Endothelial cell of umbilical vein (primary cell): ENCODE results near the gene MAST1. TPM values are rescaled to one million over a fixed set of nuclear protein-coding genes. Genes with fewer than 3 reads are reported as not detected.

ENCODE experiments used
- BruUV-seq: library from RNA; stranded (reverse); fragments of 400-500 nt; replicated peaks from 2 replicates; lab custom pipeline; 2021; lab: Mats Ljungman, UMichigan
- CTCF ChIA-PET: fragments of 300-600, 350-600 bp; sonication (Branson Sonifier 250); formaldehyde crosslinking; loops from one replicate; lab custom pipeline; 2021; ENCODE audit warnings: antibody characterized with exemption, inconsistent platforms; lab: Charles Lee
- POLR2A ChIA-PET: fragments of 300-600, 350-600 bp; sonication (Branson Sonifier 250); formaldehyde crosslinking; loops from one replicate; lab custom pipeline; 2021; ENCODE audit warnings: antibody characterized with exemption, inconsistent platforms; lab: Charles Lee
- DNase-seq: peaks from one replicate; pipeline ENCODE4 v3.0.0-alpha.2; 2011; ENCODE audit warnings: low read depth, low spot score
- FAIRE-seq: peaks from 2 replicates; lab custom pipeline; 2011; peaks lifted over from hg19 to GRCh38; lab: Jason Lieb, UNC
- H2AFZ ChIP-seq: 2 replicates; pipeline ENCODE4 v1.6.0; 2012; ENCODE audit warnings: low read depth, low read length, control low read depth, inconsistent platforms
- H3K27ac ChIP-seq: 2 replicates; pipeline ENCODE4 v1.5.1; 2011; ENCODE audit warnings: low read depth, mild to moderate bottlenecking, control low read depth, low read length, moderate library complexity; ENCODE audit not compliant: insufficient read depth
- H3K27me3 ChIP-seq, 2 experiments: 2 replicates each; pipeline versions ENCODE4 v1.6.0 to v1.6.1; 2011; ENCODE audit warnings: low read length in 2 of 2, mixed read lengths in 1 of 2; ENCODE audit not compliant: control insufficient read depth in 2 of 2, insufficient read depth in 2 of 2
- H3K36me3 ChIP-seq, 2 experiments: 2 replicates in 1 of 2; 3 replicates in 1 of 2; pipeline ENCODE4 v1.5.1; 2011; ENCODE audit warnings: low read length in 2 of 2, mild to moderate bottlenecking in 1 of 2, moderate library complexity in 1 of 2; ENCODE audit not compliant: control insufficient read depth in 2 of 2, insufficient read depth in 2 of 2; ENCODE audit errors: extremely low read depth in 1 of 2
- H3K4me1 ChIP-seq: 3 replicates; pipeline ENCODE4 v1.5.1; 2011; ENCODE audit warnings: mild to moderate bottlenecking, low read length; ENCODE audit not compliant: control insufficient read depth, insufficient read depth; ENCODE audit errors: extremely low read depth
- H3K4me2 ChIP-seq: 2 replicates; pipeline ENCODE4 v1.6.1; 2011; ENCODE audit warnings: low read length, control low read depth, mixed read lengths; ENCODE audit not compliant: insufficient read depth
- H3K4me3 ChIP-seq, 3 experiments: fragments of 200-600 bp in 1 of 3; sonication (generic), shearing (Covaris generic) in 1 of 3; replicated peaks in 1 of 3; 2 replicates each; pipeline ENCODE4 v1.5.1; 2011 to 2016; ENCODE audit warnings: control low read depth in 3 of 3, low read length in 3 of 3, mild to moderate bottlenecking in 2 of 3, inconsistent platforms in 1 of 3, low read depth in 1 of 3, moderate library complexity in 1 of 3; ENCODE audit not compliant: insufficient read depth in 1 of 3
- H3K79me2 ChIP-seq: 2 replicates; pipeline ENCODE4 v1.6.0; 2012; ENCODE audit warnings: low read length, inconsistent platforms; ENCODE audit not compliant: control insufficient read depth, insufficient read depth
- H3K9ac ChIP-seq: replicated peaks from 2 replicates; pipeline ENCODE3; 2011; ENCODE audit warnings: low read length, control low read depth; ENCODE audit not compliant: insufficient read depth; ENCODE audit errors: extremely low read depth
- H3K9me1 ChIP-seq: replicated peaks from 3 replicates; pipeline ENCODE4 v1.6.0; 2011; ENCODE audit warnings: mild to moderate bottlenecking, low read length; ENCODE audit not compliant: control insufficient read depth, insufficient read depth; ENCODE audit errors: extremely low read depth
- H3K9me3 ChIP-seq: replicated peaks from 2 replicates; pipeline ENCODE4 v1.5.1; 2012; ENCODE audit warnings: low read length, inconsistent platforms; ENCODE audit not compliant: control insufficient read depth, insufficient read depth
- H4K20me1 ChIP-seq: replicated peaks from 2 replicates; pipeline ENCODE3; 2011; ENCODE audit warnings: mild to moderate bottlenecking, low read length; ENCODE audit not compliant: control insufficient read depth, insufficient read depth; ENCODE audit errors: extremely low read depth
- EZH2 ChIP-seq: IDR thresholded peaks from 2 replicates; pipeline ENCODE4 v1.6.1; 2012; ENCODE audit warnings: borderline replicate concordance, low read depth, mild to moderate bottlenecking, moderate library complexity, low read length, inconsistent platforms; ENCODE audit not compliant: severe bottlenecking
- FOS ChIP-seq: IDR thresholded peaks from 2 replicates; pipeline ENCODE4 v1.6.1; 2011; ENCODE audit warnings: mild to moderate bottlenecking, low read length, moderate library complexity, borderline replicate concordance; ENCODE audit not compliant: insufficient read depth
- GATA2 ChIP-seq: IDR thresholded peaks from 2 replicates; pipeline ENCODE4 v1.7.0; 2011; ENCODE audit warnings: low read depth, mild to moderate bottlenecking, moderate library complexity, mixed read lengths, low read length; ENCODE audit not compliant: insufficient read length, insufficient read depth
- JUN ChIP-seq: IDR thresholded peaks from 2 replicates; pipeline ENCODE4 v1.6.1; 2011; ENCODE audit warnings: borderline replicate concordance, low read depth; ENCODE audit not compliant: insufficient read length, insufficient read depth
- MAX ChIP-seq: IDR thresholded peaks from 2 replicates; pipeline ENCODE4 v1.6.1; 2011; ENCODE audit not compliant: insufficient read depth, insufficient read length
- MYC ChIP-seq: IDR thresholded peaks from one replicate; pipeline ENCODE4 v1.6.1; 2011; ENCODE audit warnings: mild to moderate bottlenecking, low read depth, low read length
- POLR2A ChIP-seq: IDR thresholded peaks from 2 replicates; pipeline ENCODE4 v1.6.1; 2012; ENCODE audit warnings: low read depth, mild to moderate bottlenecking, control low read depth, low read length
- POLR2AphosphoS5 ChIP-seq: IDR thresholded peaks from 2 replicates; pipeline ENCODE4 v1.6.1; 2012; ENCODE audit warnings: low read depth, mild to moderate bottlenecking, control low read depth, low read length, moderate library complexity; ENCODE audit not compliant: insufficient read depth
- dilution Hi-C: fragments of 300-500 bp; cut with MboI; formaldehyde crosslinking; loops from one replicate; pipeline ENCODE4 v1.15.0; 2019; ENCODE audit warnings: low sequenced_read_pairs; ENCODE audit not compliant: extremely low pct_ligation_motif_present
- intact Hi-C: fragments of 100-400 bp; cut with micrococcal nuclease; formaldehyde crosslinking; loops from one replicate; pipeline ENCODE4 v1.10.0; 2022
- polyA plus RNA-seq, 4 experiments: library from polyadenylated mRNA; depleted of rRNA in 3 of 4; stranded (reverse) in 3 of 4; unstranded in 1 of 4; fragments of >200 nt; gene quantifications; 2 replicates each; pipeline versions ENCODE4 v1.2.1 to v1.2.3, GENCODE V29; 2011 to 2012; ENCODE audit warnings: missing spikeins in 1 of 4
- total RNA-seq: library from RNA; stranded (reverse); gene quantifications from 2 replicates; pipeline ENCODE4 v1.2.3, GENCODE V29; 2021
- TF ChIP-seq, protein P1 (sequence below), 2 donors: IDR thresholded peaks; 1 replicate in 1 of 2; 2 replicates in 1 of 2; pipeline ENCODE4 v1.5.1; 2011; ENCODE audit warnings: low read length in 2 of 2, mild to moderate bottlenecking in 2 of 2, moderate library complexity in 2 of 2, control low read depth in 1 of 2, inconsistent platforms in 1 of 2, low read depth in 1 of 2; ENCODE audit not compliant: insufficient read depth in 1 of 2; ENCODE audit errors: extremely low read depth in 1 of 2

Gene MAST1
- total and polyA plus RNA-seq, 2 donors (not counting 3 experiments of a cell fraction or from before 2014, with no cell fraction given), result 0.13 to 0.46 TPM

DNA sequence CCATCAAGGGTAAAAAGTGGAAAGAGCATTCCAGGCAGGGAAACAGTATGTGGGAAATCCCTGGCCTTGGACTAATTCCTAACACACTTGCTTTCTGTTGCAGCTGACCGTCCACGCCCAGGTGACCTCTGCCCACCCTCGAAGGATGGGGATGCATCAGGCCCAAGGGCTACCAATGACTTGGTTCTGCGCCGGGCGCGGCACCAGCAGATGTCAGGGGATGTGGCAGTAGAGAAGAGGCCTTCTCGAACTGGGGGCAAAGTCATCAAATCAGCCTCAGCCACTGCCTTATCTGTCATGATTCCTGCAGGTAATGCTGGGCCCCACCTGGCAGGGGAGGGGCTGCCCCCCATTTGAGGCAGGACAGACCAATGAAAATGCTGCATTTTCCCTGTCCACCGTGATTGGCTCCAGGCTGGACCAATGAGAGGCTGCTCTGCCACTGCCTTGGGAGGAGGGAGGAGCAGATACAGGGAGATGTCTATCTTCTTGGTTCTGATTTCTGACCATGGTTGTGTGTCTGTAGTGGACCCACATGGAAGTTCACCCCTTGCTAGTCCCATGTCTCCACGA lies 30.3 kb downstream of the MAST1 start:
- no peak for FAIRE-seq
- no peaks in the 10 kb centered on the region for H3K9me3 ChIP-seq
- no peaks in the 10 kb centered on the region for H3K79me2 ChIP-seq
- H3K9ac ChIP-seq, result no peak overlapping the region
- H3K27ac ChIP-seq, result no peak overlapping the region
- POLR2A ChIA-PET, result interaction anchor here (0.5 kb wide), 1 partner anchor 12 kb away, joined by 5 read pairs; no protein-coding TSS in a partner anchor
- no peak overlapping the region for H3K4me3 ChIP-seq
- peaks cover 2% of the 10 kb centered on the region for H3K4me1 ChIP-seq
- TF ChIP-seq POLR2A, result no peak
- TF ChIP-seq JUN, result no peak
- no peak for TF ChIP-seq EZH2
- TF ChIP-seq, protein P1, sequence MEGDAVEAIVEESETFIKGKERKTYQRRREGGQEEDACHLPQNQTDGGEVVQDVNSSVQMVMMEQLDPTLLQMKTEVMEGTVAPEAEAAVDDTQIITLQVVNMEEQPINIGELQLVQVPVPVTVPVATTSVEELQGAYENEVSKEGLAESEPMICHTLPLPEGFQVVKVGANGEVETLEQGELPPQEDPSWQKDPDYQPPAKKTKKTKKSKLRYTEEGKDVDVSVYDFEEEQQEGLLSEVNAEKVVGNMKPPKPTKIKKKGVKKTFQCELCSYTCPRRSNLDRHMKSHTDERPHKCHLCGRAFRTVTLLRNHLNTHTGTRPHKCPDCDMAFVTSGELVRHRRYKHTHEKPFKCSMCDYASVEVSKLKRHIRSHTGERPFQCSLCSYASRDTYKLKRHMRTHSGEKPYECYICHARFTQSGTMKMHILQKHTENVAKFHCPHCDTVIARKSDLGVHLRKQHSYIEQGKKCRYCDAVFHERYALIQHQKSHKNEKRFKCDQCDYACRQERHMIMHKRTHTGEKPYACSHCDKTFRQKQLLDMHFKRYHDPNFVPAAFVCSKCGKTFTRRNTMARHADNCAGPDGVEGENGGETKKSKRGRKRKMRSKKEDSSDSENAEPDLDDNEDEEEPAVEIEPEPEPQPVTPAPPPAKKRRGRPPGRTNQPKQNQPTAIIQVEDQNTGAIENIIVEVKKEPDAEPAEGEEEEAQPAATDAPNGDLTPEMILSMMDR (IDR thresholded peaks at IDR 0.05; ENCODE audit: extremely low read depth in 1 of 2, insufficient read depth in 1 of 2, low read depth in 1 of 2, low read length in 2 of 2), result no peak
- no peak for TF ChIP-seq MYC
- TF ChIP-seq MAX, result no peak
- no peak for TF ChIP-seq GATA2
- TF ChIP-seq FOS, result no peak
- no peak for TF ChIP-seq POLR2AphosphoS5
- dilution Hi-C loops, result no loop called here
- no peaks in the 10 kb centered on the region for H3K27me3 ChIP-seq
- H3K36me3 ChIP-seq, result no peaks in the 10 kb centered on the region
- DNase-seq, result no peak
- no peak overlapping the region for H2AFZ ChIP-seq
- no peak overlapping the region for H3K4me2 ChIP-seq
- H3K9me1 ChIP-seq, result no peaks in the 10 kb centered on the region
- CTCF ChIA-PET, result interaction anchor here (2.6 kb wide), 1 partner anchor 21 kb away, joined by 7 read pairs; no protein-coding TSS in a partner anchor
- intact Hi-C loops, result no loop called here
- H4K20me1 ChIP-seq, result no peaks in the 10 kb centered on the region
- BruUV-seq, result no TSS peak
